GM18502 (cell line): ENCODE measurements around the gene ANK3.

ENCODE experiments used
- ATAC-seq: cut with Tn5 transposase; IDR thresholded peaks from one replicate; pipeline ENCODE4 v1.9.1; 2021; ENCODE audit warnings: mild to moderate bottlenecking; ENCODE audit not compliant: unreplicated experiment, poor library complexity

ANK3 gene

DNA sequence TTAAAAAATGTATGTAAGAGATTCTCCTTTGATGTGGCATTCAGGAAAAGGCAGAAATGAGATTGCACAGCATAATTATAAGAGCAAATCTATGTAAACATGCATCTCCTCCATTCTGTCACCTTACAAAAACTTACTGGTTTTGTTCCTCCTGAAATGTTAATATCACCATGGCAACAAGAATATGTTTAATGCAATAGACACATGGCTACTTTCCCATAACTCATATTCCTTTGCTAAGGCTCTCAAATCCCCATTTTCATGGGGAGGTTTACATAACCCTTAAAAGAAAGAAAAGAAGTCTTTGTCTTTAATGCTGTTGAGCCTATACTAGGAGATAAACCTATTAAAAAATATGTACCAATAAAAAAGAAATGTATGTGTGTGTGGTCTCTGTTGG is 136.2 kb downstream of the ANK3 start:
- ATAC-seq, result no peak

DNA sequence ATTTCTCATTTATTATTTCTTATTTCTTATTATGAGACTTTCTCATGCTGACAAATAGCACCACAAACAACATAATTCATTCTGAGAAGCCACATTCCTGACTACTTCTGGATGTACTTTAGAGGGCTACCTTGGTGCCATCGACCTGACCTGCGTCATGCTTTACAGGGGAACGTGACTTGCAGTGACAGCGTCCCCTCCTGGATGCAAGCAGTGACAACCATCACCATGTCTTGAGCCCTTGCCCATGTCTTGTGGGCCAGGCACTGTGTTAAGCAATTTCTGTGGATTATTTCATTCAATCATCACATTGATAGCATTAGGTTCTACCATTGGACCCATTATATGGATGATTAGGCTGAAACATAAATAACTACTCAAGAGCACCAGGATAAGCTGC is 137.0 kb downstream of the ANK3 start:
- ATAC-seq, result no peak

DNA sequence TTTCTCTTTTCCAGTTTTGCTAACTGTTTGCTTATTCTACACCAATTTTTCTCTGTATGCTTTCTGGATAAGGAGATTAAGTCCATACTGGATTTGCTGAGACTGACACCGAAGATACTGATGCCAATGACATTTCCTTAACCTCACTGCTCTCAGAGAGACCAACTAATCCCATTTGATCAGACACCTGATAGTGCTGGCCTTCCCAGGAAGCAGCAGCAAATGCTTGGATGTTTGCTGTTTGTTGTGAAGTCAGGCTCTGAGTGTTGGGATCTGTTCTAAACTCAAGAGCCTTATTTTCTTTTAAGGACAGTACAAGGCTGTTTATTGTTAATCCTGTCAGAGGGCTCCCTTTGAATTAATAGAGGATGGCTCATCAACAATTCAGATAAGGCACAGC is 143.3 kb downstream of the ANK3 start:
- ATAC-seq, result no peak

DNA sequence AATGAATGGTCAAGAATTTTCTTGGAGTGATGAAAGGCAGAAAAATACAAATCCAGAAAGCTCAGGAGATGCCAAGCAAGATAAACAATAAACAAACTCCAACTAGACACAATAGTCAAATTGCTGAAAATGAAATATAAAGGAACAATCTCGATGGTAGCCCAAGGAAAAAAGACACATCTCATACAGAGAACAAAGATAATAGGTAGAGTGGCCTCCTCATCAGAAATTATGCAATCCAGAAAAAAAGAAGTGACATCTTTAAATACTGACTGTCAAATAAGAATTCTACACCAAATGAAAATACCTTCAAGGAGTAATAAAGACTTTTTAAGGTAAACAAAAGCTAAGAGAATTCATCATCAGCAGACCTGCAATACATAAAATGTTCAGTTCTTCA is 150.4 kb downstream of the ANK3 start:
- no peak for ATAC-seq

DNA sequence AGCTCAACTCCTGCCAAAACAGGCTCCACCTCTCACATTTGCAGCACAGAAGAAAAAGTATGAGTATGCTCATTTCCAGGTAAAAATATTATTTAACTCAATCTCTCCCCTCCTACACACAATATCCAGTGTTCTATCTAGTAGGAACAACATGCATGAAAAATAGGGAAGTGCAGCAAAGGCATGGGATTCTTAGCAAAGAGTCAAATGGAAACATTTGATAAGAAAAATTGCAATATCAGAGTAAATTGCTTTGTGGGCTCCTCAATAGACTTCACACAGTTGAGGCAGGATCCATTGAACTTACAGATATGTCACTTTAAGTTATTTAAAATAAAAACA is 150.9 kb downstream of the ANK3 start:
- no peak for ATAC-seq

DNA sequence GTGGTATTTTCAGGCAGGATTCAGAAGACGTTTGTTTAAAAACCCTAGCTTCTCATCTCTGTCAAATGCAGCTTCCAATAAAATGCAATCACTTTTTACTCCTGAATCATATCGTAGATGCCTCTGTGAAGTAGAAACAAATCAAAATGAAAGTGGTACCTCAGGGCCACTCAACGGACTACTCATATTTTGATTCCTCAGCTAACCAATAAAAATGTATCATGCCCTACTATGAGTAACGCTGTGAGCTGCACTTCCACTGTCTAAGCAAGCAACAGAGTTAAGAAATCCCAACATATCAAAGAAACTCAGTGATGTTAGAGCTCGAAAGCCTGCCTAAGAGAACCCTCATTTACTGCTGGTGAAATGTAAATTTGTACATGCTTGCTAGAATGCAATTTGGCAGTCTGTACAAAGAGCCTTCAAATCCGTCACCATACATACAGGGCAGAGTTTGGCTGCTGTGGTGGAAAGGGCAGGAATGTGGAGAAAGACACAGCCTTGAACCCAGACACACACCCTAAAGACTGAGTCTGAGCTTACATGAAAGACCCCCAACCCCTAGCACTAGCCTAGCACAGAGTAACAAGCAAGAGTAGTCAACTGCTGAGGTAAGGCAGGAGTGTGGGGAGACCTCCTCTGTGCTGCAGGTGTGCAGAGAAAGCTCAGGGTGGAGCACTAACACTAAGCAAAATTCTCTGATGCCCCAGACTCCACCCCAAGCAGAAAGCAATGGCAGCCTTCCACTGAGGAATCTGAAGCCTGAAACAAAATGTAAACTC is 151.5 kb downstream of the ANK3 start:
- peak; percentile 53 for ATAC-seq

DNA sequence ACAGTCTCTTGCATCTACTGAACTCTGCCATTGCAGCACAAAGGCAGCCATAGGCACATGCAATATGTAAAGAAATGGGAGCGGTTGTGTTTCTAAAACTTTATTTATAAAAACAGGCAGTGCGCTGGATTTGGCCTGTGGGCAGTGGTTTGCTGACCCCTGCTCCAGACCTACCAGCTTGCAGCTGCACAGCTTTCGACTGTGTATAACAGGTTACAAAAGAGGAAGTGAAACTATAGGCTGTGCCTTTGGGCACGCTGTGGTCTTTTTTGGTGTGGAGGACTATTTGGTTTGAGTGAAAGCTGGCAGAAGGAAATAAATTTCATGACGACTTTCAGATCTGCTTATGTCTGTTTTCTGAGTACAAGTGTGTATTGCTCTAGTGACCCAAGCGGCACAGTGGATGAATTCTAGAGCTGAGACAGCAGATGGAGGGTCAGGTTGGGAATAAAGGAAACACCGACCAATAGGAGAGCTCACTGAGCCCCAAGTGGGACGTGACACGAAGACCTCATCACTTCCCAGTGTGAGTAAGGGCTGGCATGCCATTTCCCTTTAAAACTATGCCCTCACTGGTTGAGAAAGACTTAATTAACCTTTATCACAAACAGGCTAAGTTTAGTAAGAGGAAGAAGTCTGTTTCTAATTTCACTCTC is 152.7 kb downstream of the ANK3 start:
- ATAC-seq, result peak; percentile 95

GRCh38 chr10:60235001-60235400 is 154.7 kb downstream of the ANK3 start:
- no peak for ATAC-seq

DNA sequence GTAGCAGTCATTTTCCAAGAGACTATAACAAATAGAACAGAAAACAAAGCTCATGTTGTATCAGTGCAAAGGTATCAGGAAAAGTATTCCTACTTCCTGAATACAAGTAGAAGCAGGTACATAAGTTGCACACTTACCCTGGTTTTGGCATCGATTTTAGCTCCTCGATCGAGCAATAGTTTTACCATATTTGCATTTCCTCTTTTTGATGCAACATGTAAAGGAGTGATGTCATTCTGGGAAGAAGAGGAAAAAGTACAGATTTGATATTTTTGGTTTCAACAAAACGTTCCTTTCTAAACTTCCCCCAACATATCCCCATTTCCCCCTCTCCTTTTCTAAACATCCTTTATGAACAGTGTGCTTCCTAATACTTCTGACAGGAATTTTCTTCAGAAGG is 155.1 kb downstream of the ANK3 start:
- no peak for ATAC-seq

DNA sequence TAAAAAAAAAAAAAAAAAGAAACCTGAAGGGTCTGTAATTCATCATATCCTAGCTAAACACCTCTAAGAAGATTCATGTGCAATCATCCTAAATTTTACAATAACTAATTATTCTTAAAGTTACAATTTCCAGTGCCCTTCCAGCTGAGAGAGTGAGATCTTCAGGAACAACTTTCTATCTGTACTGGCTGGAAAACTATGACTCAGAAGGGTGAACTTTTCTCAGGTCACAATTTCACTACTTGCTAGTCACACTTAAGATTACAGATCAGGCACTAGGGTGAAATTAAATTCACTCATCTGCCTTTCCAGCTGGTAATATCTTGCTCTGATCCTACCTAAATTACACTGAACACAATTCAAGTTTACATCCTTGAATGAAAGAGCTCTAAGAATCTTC is 158.8 kb downstream of the ANK3 start:
- ATAC-seq, result no peak

DNA sequence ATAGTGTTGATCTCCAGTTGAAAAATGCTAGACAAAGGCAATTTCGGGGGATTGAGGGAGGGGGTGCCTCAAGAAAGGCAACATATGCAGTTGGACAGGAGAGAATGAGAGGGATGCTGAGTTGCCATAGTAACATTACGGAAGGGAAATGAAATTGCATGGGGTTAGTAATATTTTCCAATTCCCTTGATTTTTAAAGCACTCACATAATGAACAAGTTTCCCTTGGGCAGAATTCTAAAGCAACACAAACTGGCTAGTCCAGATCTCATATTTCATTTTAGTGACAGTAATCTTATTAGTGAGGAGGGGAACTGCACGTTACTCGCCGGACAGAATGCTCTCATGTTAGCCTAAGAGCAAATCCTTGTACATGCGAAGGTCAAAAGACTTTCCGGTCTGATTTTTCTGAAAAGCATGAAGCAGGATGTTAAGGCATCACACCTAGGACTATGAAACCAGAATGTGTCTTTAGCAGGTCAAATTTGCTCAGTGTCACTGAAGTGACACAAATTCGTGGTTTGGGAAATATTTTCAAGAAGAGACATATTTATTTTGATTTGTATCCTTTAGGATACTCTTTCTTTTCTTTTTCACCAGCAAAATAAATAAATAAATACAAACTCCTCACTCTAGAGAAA is 165.5 kb downstream of the ANK3 start:
- no peak for ATAC-seq

DNA sequence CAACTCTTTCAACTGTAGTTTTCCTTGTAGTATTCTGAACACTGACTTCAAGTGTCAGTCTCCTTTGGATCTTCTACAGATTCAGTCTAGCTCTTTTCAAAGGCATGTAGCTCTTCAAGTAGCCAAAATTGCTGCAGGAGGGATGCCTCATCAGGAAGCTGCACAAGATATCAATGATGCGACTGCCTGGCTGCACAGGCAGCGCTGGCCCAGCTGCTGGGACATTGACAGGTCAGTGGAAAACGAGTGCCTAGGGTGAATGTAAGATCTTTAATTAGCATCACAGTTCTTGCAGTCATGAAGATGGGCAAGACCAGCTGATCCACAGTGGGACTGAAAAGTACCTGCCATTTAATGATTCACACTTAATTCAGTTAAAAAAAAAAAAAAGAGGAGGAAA is 167.6 kb downstream of the ANK3 start:
- ATAC-seq, result no peak

- ATAC-seq, result no peak
Observed at GRCh38 chr10:60212195-60212594, 177.5 kb downstream of the ANK3 start.

DNA sequence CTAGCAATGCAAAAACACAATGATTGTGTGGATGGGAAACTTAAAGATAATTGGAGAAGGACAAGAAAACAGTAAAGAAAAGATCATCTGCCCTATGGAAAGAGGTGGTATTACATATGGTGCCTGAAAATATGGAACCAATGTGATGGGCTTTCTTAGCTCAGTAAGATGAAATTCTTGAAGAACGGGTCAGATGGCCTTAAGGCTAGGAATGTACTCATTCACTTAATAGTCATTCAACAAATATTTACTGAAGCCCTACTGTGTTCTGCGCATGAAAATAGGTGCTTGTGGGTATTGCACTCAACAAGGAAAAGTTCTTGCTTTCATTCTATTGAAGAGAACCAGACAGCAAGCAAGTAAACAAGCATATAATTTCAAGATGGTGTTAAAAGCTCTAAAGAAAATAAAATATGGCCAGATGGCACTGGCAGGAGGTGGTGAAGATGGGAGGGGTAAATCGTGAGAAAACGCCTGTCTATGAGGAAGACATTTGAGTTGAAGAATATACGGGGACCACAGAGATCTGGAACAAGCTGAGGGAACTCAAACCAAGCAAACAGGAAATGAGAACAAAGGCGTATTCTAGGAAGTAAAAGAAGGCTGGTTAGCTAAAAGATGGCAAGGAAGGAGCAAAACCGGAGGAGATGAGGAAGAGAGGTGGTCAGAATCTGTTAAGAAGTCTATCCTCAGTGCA is 179.7 kb downstream of the ANK3 start:
- no peak for ATAC-seq

DNA sequence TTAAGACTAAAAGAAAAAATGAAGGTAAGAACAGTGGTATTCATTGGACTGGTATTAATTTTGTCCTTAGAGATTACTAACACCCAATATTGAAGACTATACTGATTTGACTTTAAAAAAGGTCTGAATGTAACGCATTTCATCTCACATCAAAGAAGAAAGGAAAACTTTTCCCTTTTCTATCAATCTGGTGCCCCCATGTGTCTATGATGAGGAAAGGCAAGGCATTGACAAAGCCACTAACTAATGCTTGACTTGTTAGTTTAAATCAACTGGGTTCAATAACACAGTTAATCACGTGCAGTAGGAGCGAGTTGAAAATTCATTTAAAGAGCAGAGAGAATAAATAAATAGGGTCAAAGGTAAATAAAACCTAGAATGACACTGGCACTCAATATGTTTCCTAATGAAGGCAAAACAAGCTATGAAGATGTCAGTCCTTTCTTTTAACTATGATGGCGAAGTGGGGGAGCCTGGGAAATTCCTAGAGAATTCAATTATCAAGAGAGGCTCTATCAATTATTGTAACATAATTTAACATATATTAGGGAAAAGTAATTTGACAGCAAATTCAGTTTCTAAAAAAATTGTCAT is 180.9 kb downstream of the ANK3 start:
- ATAC-seq, result peak; percentile 49

DNA sequence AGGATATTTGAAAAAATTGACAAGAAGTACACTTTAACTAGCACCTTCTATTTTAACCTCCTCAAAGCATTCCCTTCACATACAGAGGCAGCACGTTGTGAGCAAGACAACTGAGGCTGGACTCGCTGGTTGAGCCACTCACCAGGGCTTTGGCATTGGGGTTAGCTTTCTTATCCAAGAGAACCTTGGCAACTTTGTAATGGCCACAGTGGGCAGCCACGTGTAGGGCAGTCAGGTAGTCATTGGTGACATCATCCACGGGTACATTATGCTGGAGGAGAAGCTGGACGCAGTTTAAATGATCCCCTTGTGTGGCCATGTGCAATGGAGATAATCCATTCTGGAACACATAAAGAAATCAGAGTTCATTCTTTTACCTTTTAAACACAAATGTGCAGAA is 181.8 kb downstream of the ANK3 start:
- ATAC-seq, result no peak

- no peak for ATAC-seq
Observed at GRCh38 chr10:60206735-60207134, 182.9 kb downstream of the ANK3 start.

- no peak for ATAC-seq
Observed at GRCh38 chr10:60205741-60206140, 183.9 kb downstream of the ANK3 start.

GRCh38 chr10:60203993-60204618 is 185.6 kb downstream of the ANK3 start:
- ATAC-seq, result no peak

- ATAC-seq, result no peak
Observed at GRCh38 chr10:60200682-60201053, 189.0 kb downstream of the ANK3 start.
